CD4-positive, alpha-beta T cell treated with Interleukin-12 subunit alpha and Interleukin-12 subunit beta, for 1 hour (primary cell): ENCODE data around the gene AP1G2.

ENCODE experiments used
- DNase-seq: peaks from one replicate; pipeline ENCODE4 v3.0.0-alpha.2; 2020

Gene AP1G2

GRCh38 chr14:23513005-23513817 lies 54.4 kb downstream of the AP1G2 start:
- DNase-seq, result no peak

GRCh38 chr14:23512156-23512555 lies 55.4 kb downstream of the AP1G2 start:
- DNase-seq, result no peak
